ENCODE data around the gene MAP2K5. TPM values are rescaled to one million over a fixed set of nuclear protein-coding genes. Genes with fewer than 3 reads are reported as not detected.

MAP2K5 gene
- polyA plus RNA-seq, 2 of the 4 experiments (the other 2 are of a cell fraction): 7.8 to 11.0 TPM

DNA sequence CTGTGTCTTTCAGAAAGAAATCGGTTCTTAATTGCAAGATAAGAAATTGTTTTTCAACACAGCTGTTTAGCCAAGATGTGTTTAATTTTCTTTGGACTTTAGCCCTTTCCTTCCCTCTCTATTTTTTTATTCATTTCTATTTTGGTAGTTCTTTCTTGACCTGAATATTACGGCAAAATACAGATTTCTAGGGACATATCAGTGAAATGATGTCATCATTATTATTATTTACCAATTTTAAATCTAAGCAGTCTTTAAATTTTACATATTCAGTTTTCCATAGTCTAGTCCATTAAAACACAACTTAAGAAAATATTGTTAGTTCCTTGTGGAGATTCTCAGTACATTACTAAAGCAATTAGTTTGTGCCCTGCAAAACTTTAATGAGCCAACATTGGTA, 104.3 kb downstream of the MAP2K5 start:
- no peaks in the 10 kb centered on the region for H3K9me3 ChIP-seq
- no peak overlapping the region for H3K4me3 ChIP-seq
- POLR2A ChIA-PET: no interaction called here
- TF ChIP-seq HOXB13 (CRISPR knock-in tag; IDR thresholded peaks at IDR 0.05; ENCODE audit: low read depth) (no peak), HOXB5 (CRISPR knock-in tag; IDR thresholded peaks at IDR 0.05) (no peak), EHF (CRISPR knock-in tag; IDR thresholded peaks at IDR 0.05) (no peak), ESRRA (IDR thresholded peaks at IDR 0.05; ENCODE audit: borderline replicate concordance, low read length) (no peak), CHD4 (IDR thresholded peaks at IDR 0.05; ENCODE audit: borderline replicate concordance) (no peak), ZC3H11A (IDR thresholded peaks at IDR 0.05) (no peak), RARB (CRISPR knock-in tag; IDR thresholded peaks at IDR 0.05) (no peak), TFCP2L1 (CRISPR knock-in tag; IDR thresholded peaks at IDR 0.05) (no peak), EP300 (IDR thresholded peaks at IDR 0.05) (no peak), PHF8 (IDR thresholded peaks at IDR 0.05; ENCODE audit: borderline replicate concordance, low read depth) (no peak), ZFP36 (IDR thresholded peaks at IDR 0.05; ENCODE audit: borderline replicate concordance, partially characterized antibody) (no peak), TP53 (CRISPR knock-in tag; IDR thresholded peaks at IDR 0.05) (no peak), MYC (IDR thresholded peaks at IDR 0.05; ENCODE audit: borderline replicate concordance, low read length) (no peak)
- TF ChIP-seq, protein P1, sequence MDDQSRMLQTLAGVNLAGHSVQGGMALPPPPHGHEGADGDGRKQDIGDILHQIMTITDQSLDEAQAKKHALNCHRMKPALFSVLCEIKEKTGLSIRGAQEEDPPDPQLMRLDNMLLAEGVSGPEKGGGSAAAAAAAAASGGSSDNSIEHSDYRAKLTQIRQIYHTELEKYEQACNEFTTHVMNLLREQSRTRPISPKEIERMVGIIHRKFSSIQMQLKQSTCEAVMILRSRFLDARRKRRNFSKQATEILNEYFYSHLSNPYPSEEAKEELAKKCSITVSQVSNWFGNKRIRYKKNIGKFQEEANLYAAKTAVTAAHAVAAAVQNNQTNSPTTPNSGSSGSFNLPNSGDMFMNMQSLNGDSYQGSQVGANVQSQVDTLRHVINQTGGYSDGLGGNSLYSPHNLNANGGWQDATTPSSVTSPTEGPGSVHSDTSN (IDR thresholded peaks at IDR 0.05): no peak
- ATAC-seq (no peak), DNase-seq (ENCODE audit: low read depth in 1 of 2, low spot score in 1 of 2) (no peak), FAIRE-seq (peak; percentile 70)
- no peak overlapping the region for H3K4me2 ChIP-seq
- CTCF ChIA-PET: no interaction called here
- no peak overlapping the region for H3K27ac ChIP-seq
- WGBS (ENCODE audit: missing lambda C conversion rate): 83% methylated on average over 2 of the region's 2 CpGs
- H3K4me1 ChIP-seq: no peaks in the 10 kb centered on the region

DNA sequence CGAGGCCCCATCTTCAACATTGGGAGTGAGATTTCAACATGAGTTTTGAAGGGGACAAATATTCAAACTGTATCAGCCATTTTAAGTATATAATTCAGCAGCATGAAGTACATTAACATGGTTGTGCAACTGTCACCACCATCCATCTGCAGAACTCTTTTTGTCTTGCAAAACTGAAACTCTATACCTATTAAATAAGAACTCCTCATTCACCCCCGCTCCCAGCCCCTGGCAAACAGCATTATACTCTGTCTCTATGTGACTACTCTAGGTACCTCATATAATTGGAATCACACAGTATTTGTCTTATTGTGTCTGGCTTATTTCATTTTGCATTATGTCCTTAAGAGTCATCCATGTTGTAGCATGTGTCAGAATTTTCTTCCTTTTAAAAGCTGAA, 110.1 kb downstream of the MAP2K5 start:
- Histone ChIP-seq H3K9me3 (0 out of 3 replicates have a peak, but pooled peaks cover 11% of the 10 kb centered on the region), H3K4me2 (no peak overlapping the region), H3K4me3 (no peak overlapping the region), H3K4me1 (no peaks in the 10 kb centered on the region), H3K27ac (no peak overlapping the region)
- DNase-seq (ENCODE audit: low read depth in 1 of 2, low spot score in 1 of 2): no peak
- no peak for TF ChIP-seq BHLHE40 (IDR thresholded peaks at IDR 0.05; ENCODE audit: low read depth, low read length)
- TF ChIP-seq MYC (IDR thresholded peaks at IDR 0.05; ENCODE audit: borderline replicate concordance, low read length): no peak
- CTCF ChIA-PET: interaction anchor here (0.7 to 2.0 kb wide), 2 partner anchors 10 to 14 kb away, joined by 3 to 4 read pairs; no protein-coding TSS in a partner anchor
- FAIRE-seq: no peak
- POLR2A ChIA-PET: no interaction called here
- WGBS (ENCODE audit: missing lambda C conversion rate): 79% methylated on average over 2 of the region's 2 CpGs
- no peak for ATAC-seq

DNA sequence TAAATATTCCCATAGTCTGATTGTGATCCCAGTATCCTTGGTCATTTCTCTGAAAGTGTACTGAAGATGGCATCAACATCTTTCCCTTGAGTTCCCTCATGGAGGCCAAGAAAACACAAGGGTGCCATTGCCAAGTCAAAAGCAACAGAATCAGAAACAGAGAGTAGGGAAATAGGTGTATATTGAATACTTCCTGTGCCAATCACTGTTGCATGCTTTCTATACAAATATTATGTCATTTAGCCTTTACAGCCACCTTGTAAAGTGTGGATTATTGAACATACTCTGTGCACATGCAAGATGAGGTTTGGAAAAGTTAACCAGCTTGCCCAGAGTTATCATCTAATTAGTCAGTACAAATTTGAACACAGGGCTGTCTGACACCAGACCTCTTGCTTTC, 117.9 kb downstream of the MAP2K5 start:
- FAIRE-seq (no peak), DNase-seq (ENCODE audit: low read depth in 1 of 2, low spot score in 1 of 2) (no peak), ATAC-seq (no peak)
- ChIA-PET POLR2A (no interaction called here), CTCF (interaction anchor here (1.3 kb wide), 1 partner anchor 25 kb away, joined by 3 read pairs; no protein-coding TSS in a partner anchor)
- no peaks in the 10 kb centered on the region for H3K9me3 ChIP-seq
- H3K4me1 ChIP-seq: no peaks in the 10 kb centered on the region
- TF ChIP-seq HEYL (CRISPR knock-in tag; IDR thresholded peaks at IDR 0.05) (no peak), CBX8 (IDR thresholded peaks at IDR 0.05) (no peak), HOXB13 (CRISPR knock-in tag; IDR thresholded peaks at IDR 0.05; ENCODE audit: low read depth) (no peak), E2F6 (IDR thresholded peaks at IDR 0.05; ENCODE audit: borderline replicate concordance, low read depth) (no peak)
- no peak overlapping the region for H3K27ac ChIP-seq
- no peak overlapping the region for H3K4me3 ChIP-seq
- H3K4me2 ChIP-seq: no peak overlapping the region

- FAIRE-seq (peak; percentile 84), DNase-seq (ENCODE audit: low read depth in 1 of 2, low spot score in 1 of 2) (no peak), ATAC-seq (no peak)
- Histone ChIP-seq H3K4me3 (no peak overlapping the region), H3K9me3 (no peaks in the 10 kb centered on the region), H3K27ac (no peak overlapping the region), H3K4me1 (no peaks in the 10 kb centered on the region), H3K4me2 (no peak overlapping the region)
- WGBS (ENCODE audit: missing lambda C conversion rate): 97% methylated on average over 2 of the region's 2 CpGs
- ChIA-PET POLR2A (no interaction called here), CTCF (no interaction called here)
- TF ChIP-seq MAX (IDR thresholded peaks at IDR 0.05) (no peak), ZC3H11A (IDR thresholded peaks at IDR 0.05) (no peak), ZSCAN20 (CRISPR knock-in tag; IDR thresholded peaks at IDR 0.05) (no peak), NFE2L2 (conservative IDR thresholded peaks at IDR 0.05; ENCODE audit: low read length) (no peak), CBX2 (IDR thresholded peaks at IDR 0.05; ENCODE audit: borderline replicate concordance, low read depth) (no peak)
- TF ChIP-seq, protein P2, sequence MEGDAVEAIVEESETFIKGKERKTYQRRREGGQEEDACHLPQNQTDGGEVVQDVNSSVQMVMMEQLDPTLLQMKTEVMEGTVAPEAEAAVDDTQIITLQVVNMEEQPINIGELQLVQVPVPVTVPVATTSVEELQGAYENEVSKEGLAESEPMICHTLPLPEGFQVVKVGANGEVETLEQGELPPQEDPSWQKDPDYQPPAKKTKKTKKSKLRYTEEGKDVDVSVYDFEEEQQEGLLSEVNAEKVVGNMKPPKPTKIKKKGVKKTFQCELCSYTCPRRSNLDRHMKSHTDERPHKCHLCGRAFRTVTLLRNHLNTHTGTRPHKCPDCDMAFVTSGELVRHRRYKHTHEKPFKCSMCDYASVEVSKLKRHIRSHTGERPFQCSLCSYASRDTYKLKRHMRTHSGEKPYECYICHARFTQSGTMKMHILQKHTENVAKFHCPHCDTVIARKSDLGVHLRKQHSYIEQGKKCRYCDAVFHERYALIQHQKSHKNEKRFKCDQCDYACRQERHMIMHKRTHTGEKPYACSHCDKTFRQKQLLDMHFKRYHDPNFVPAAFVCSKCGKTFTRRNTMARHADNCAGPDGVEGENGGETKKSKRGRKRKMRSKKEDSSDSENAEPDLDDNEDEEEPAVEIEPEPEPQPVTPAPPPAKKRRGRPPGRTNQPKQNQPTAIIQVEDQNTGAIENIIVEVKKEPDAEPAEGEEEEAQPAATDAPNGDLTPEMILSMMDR (IDR thresholded peaks at IDR 0.05): no peak
- TF ChIP-seq, protein P3, sequence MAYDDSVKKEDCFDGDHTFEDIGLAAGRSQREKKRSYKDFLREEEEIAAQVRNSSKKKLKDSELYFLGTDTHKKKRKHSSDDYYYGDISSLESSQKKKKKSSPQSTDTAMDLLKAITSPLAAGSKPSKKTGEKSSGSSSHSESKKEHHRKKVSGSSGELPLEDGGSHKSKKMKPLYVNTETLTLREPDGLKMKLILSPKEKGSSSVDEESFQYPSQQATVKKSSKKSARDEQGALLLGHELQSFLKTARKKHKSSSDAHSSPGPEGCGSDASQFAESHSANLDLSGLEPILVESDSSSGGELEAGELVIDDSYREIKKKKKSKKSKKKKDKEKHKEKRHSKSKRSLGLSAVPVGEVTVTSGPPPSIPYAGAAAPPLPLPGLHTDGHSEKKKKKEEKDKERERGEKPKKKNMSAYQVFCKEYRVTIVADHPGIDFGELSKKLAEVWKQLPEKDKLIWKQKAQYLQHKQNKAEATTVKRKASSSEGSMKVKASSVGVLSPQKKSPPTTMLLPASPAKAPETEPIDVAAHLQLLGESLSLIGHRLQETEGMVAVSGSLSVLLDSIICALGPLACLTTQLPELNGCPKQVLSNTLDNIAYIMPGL (CRISPR knock-in tag; IDR thresholded peaks at IDR 0.05; ENCODE audit: borderline replicate concordance): no peak
These were observed 118.5 kb downstream of the MAP2K5 start for GRCh38 chr15:67660874-67661606.
